ENCODE data around the gene GRK5.

The GRK5 gene

GRCh38 chr10:119496273-119496672 lies 288.9 kb downstream of the GRK5 start:
- DNase-seq, result no peak

DNA sequence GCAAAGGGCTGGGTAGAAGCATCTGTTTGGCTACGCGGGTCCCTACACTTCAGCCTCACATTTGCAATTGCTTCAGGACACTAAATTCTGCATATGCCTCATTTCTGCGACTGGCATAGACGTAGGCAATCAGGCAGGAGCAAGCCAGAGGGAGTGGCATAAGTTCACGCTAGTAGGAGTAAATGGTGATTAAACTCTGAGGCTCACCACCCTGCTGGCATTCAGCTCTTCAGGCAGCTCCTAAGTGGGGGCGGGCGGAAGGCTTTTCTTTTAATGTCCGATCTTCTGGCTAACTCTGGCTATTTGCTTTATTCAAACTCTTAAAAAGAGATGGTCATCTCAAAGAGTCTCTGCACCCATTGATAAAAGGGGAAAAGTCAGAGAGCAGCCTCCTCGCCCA lies 289.9 kb downstream of the GRK5 start:
- DNase-seq, result no peak

- DNase-seq, result no peak
Measured at GRCh38 chr10:119498889-119499676, 291.7 kb downstream of the GRK5 start.

DNA sequence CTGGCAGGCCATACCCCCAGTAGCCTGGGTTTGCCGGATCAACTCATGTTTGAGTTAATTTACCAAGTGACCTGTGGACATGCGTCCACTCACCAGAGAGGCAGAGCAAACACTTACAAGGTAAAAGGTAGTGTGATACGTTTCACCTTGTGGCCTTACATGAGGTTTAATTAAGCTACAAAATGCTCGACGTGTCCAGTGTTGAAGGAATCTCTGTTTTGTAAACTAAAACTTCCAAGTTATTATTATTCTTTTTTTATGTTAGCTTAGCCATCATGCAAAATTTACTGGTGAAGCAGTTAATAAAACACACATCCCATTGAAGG lies 292.3 kb downstream of the GRK5 start:
- no peak for DNase-seq

- DNase-seq, result no peak
Measured at GRCh38 chr10:119500123-119500795, 292.9 kb downstream of the GRK5 start.

DNA sequence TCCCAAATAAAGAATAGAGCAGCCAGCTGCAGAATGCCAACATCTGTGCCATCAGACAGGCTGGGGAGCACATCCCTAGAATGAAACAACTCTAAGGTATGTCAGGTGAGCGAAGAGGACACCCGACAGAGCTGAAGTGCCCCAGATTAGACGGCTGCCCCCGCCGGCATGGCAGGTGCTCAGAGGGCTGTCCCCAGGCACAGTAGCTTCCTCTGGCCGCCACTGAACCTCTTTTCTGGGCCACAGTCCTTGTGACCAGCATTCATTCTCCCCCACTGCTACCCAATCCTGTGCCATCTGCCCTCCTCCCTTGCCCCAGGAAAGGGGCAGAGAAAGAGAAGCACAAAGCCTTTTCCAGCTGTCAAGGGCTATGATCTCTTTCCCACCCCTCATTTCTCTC lies 293.4 kb downstream of the GRK5 start:
- no peak for DNase-seq

DNA sequence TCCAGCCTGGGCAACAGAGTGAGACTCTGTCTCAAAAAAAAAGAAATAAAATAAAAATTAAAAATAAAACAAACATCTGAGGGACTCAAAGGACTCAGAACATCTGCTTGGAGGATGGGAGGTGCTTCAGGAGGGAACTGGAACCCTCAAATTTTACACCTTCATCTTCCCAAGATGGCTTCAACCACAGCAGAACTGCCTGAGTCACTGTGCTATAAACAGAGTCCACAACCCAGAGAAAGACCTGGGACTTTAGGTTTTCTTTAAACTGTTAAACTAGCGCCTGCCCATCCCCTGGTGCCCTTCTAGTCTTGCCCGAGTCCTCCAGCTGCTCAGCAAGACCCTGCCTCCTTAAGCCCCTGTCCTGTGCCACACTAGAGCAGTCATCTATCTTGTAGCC lies 294.3 kb downstream of the GRK5 start:
- no peak for DNase-seq

DNA sequence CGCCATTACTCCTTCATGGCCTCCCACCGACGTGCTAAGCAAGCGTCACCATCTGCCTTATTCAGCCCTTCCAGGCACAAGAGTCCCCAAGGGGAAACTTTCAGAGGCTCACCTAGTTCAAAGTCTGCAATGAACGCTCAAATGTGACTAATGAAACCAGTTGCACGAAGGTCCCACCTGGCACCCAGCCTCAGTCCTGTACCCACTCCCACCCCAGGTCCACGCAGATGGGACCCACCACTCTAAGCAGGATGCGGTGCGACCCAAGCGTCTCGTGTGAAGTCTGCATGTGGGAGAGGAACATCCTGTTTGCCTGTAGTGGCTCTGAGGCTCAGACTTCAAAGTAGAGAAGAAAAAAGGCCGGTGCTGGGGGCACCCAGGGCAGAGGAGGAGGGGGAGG lies 294.8 kb downstream of the GRK5 start:
- no peak for DNase-seq

DNA sequence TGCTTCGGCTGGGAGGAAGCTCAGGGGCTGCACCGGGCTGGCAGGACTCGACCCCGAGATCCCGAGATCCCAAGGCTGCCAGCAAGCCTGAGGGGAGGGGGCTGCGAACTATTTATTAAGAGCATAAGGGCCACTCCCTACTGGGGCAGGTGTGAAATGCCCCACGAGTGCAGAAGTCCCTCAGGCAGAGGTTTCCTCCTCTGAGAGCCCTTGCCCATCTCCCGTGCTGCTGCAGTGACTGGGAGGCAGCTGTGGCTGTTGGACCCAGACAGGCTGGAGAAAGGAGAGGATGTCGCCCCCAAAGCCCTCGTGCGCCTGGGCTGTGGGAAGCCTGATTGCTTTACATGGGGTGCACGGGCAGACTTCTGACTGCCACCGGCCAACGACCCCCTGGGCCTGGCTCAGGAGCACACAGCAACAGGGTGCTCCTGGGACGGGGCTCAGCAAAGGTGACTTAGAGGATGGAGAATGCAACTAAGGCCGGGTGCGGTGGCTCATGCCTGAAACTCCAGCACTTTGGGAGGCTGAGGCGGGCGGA lies 295.3 kb downstream of the GRK5 start:
- DNase-seq, result no peak

GRCh38 chr10:119503821-119504220 lies 296.4 kb downstream of the GRK5 start:
- DNase-seq, result no peak

- no peak for DNase-seq
Measured at GRCh38 chr10:119504651-119505050, 297.3 kb downstream of the GRK5 start.

DNA sequence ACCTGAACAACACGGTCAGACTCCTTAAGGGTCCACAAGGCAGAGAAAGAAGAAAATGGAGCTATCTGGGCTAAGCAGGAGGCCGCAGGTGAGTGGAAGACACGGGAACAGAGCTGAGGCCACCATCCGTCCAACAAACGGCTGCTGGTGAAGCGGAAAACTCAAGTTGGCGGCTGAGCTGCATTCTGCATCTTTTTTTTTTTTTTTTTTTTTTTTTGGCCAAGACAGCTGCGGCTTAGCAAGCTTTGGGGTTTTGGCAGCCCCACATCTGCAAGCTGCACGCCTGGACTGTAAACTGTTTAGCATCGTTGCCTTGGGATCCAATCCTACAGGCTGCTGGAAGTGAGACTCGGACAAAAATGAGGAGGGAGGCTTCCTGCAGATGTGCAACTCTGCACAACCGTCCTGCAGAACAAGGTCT lies 297.8 kb downstream of the GRK5 start:
- DNase-seq, result no peak
